ENCODE measurements around the gene SCN11A. TPM values are rescaled to one million over a fixed set of nuclear protein-coding genes. Genes with fewer than 3 reads are reported as not detected.

Gene SCN11A
- total RNA-seq, 4 donors from 2014 or later, result 0.04 TPM; not detected in 3

DNA sequence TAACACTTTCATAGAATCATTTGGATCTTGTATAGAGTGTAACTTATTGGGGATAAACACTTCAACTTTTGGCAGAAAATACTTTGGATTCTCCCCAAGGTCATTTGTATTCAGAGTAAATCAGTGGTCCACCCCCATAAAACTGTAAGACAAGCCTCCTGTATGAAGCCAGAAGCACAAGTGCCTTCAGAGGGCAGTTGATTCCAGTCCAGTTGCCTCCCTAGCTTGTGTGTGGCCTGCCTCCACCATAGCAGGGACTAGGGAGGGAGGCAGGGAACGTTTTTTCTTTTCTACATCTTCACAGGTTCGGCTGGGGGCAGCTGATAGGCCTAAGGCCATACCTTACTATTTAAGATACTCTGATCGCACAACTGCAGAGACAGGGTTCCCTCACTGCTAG is 44.0 kb upstream of the SCN11A start:
- no peak overlapping the region for H3K27ac ChIP-seq

DNA sequence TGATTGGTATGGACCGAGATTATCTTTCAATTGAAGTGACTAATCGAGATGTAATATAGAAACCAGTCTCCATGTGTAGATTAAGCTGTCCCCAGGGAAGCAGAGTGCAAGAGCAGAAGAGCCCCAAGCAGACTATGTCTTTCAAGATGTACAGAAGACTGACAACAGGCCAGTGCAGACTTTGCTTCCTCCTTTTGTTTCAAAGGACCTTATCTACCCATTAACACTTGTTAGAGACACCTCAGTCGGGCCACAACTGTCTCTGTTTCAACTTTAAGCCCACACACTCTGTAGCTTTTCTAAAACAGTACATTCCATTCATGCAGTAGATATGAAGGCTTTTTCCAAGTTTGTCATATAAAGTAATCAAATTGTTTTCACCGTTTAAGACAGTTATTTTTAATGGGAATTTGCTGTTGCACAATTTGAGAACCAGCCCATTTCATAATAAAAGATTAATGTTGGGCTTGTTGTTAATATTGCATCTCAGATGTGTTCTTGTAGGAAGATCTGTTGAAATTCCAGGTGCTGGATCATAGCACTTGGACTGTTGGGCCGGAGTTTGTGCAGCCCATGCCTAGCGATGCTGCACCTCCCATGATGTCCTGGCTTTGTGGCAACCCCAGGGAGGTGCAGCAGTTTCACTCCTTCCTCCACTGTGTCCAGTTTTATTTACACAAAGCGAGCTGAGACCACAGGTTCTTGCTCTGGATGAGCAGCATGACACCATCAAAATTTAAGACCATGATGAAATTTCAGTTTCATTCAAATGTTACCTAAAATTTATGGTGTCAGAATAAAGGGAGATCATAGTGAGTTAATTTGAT is 43.3 kb upstream of the SCN11A start:
- H3K27ac ChIP-seq, result no peak overlapping the region
- ATAC-seq (no peak), DNase-seq (no peak)
- no peaks in the 10 kb centered on the region for H3K9me3 ChIP-seq
- TF ChIP-seq, protein P1, sequence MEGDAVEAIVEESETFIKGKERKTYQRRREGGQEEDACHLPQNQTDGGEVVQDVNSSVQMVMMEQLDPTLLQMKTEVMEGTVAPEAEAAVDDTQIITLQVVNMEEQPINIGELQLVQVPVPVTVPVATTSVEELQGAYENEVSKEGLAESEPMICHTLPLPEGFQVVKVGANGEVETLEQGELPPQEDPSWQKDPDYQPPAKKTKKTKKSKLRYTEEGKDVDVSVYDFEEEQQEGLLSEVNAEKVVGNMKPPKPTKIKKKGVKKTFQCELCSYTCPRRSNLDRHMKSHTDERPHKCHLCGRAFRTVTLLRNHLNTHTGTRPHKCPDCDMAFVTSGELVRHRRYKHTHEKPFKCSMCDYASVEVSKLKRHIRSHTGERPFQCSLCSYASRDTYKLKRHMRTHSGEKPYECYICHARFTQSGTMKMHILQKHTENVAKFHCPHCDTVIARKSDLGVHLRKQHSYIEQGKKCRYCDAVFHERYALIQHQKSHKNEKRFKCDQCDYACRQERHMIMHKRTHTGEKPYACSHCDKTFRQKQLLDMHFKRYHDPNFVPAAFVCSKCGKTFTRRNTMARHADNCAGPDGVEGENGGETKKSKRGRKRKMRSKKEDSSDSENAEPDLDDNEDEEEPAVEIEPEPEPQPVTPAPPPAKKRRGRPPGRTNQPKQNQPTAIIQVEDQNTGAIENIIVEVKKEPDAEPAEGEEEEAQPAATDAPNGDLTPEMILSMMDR (IDR thresholded peaks at IDR 0.05 in 4 of 5, conservative IDR thresholded peaks at IDR 0.05 in 1 of 5), result no peak
- TF ChIP-seq POLR2A (IDR thresholded peaks at IDR 0.05), result no peak
- no peaks in the 10 kb centered on the region for H3K4me1 ChIP-seq
- intact Hi-C loops (cut with DNase I; ENCODE audit: low total_unique reads) (no loop called here), in situ Hi-C loops (cut with MboI; ENCODE audit: low sequenced_read_pairs in 4 of 4) (no loop called here)
- H3K4me3 ChIP-seq, result no peak overlapping the region
- H3K27me3 ChIP-seq, result no peaks in the 10 kb centered on the region
- H3K36me3 ChIP-seq, result peaks cover 5 to 96% of the 10 kb centered on the region in 2 donors

More for the DNA sequence above, 44.0 kb upstream of the SCN11A start:
- ATAC-seq, result no peak
- H3K4me1 ChIP-seq, result no peaks in the 10 kb centered on the region
- no peaks in the 10 kb centered on the region for H3K9me3 ChIP-seq
- peaks cover 0 to 93% of the 10 kb centered on the region in 2 donors for H3K36me3 ChIP-seq
- intact Hi-C loops (cut with DNase I; ENCODE audit: low total_unique reads), result no loop called here
- H3K4me3 ChIP-seq, result no peak overlapping the region
- TF ChIP-seq, protein P1 (IDR thresholded peaks at IDR 0.05 in 4 of 5, conservative IDR thresholded peaks at IDR 0.05 in 1 of 5), result no peak
- no peak for TF ChIP-seq POLR2A (IDR thresholded peaks at IDR 0.05)
- DNase-seq, result no peak
- in situ Hi-C loops (cut with MboI; ENCODE audit: low sequenced_read_pairs in 4 of 4), result no loop called here
- no peaks in the 10 kb centered on the region for H3K27me3 ChIP-seq

DNA sequence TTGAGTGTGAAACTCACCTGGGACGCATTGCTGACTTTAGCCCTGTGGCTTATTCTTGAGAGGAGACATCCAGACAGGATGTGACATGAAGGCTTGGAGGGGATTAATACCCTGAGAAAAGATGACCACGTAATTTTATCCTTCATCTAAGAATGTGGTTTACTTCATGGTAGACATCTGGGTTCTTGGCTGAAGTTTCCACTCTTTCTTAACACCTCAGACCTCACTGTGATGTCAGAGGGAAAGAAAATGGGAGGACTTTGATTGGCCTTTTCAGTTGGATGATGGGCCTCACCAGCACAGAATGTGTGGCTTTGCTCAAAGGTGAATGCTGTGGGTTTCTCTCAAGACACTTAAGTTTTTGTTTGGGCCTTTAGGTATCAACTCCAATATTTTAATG is 39.2 kb upstream of the SCN11A start:
- Histone ChIP-seq H3K36me3 (peaks cover 7 to 92% of the 10 kb centered on the region in 2 donors), H3K27ac (no peak overlapping the region), H3K9me3 (no peaks in the 10 kb centered on the region), H3K27me3 (no peaks in the 10 kb centered on the region), H3K4me1 (no peaks in the 10 kb centered on the region), H3K4me3 (no peak overlapping the region)
- intact Hi-C loops (cut with DNase I; ENCODE audit: low total_unique reads) (no loop called here), in situ Hi-C loops (cut with MboI; ENCODE audit: low sequenced_read_pairs in 4 of 4) (no loop called here)
- ATAC-seq, result no peak
- DNase-seq, result no peak
- TF ChIP-seq POLR2A (IDR thresholded peaks at IDR 0.05), result no peak
- TF ChIP-seq, protein P1 (IDR thresholded peaks at IDR 0.05 in 4 of 5, conservative IDR thresholded peaks at IDR 0.05 in 1 of 5), result no peak

DNA sequence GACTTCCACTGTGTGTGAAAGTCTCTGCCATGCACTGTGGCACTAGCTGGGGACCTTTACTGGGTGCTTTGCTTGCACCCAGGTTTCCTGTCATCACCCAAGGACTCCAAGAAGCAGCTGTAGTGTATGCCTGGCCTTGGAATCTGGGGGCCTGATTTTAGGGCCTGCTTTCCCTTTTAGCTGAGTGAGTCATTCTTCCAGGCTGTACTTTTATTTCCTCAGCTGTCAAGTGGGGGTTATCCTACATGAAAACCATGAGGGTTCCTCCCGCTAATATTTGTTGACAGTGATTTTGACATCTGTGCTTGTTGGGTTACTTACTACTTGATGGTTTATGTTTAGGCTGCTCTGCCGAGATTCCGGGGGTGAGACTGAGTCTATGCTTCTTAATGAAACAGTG is 37.1 kb upstream of the SCN11A start:
- in situ Hi-C loops (cut with MboI; ENCODE audit: low sequenced_read_pairs in 4 of 4), result no loop called here
- no peaks in the 10 kb centered on the region for H3K9me3 ChIP-seq
- no peak overlapping the region for H3K27ac ChIP-seq
- H3K4me3 ChIP-seq, result no peak overlapping the region
- no peaks in the 10 kb centered on the region for H3K4me1 ChIP-seq
- peaks cover 7 to 88% of the 10 kb centered on the region in 2 donors for H3K36me3 ChIP-seq
- ATAC-seq, result no peak
- DNase-seq, result no peak
- TF ChIP-seq, protein P1 (IDR thresholded peaks at IDR 0.05 in 4 of 5, conservative IDR thresholded peaks at IDR 0.05 in 1 of 5), result no peak
- no peak for TF ChIP-seq POLR2A (IDR thresholded peaks at IDR 0.05)
- no peaks in the 10 kb centered on the region for H3K27me3 ChIP-seq
- intact Hi-C loops (cut with DNase I; ENCODE audit: low total_unique reads), result no loop called here
